HL-60 (cell line): ENCODE measurements around the gene ROR2.

Experiments used
- DNase-seq, 2 experiments: peaks; one replicate each; pipeline ENCODE4 v3.0.0-alpha.2; 2010 to 2020; ENCODE audit warnings: low read depth in 1 of 2, low spot score in 1 of 2
- H3K27ac ChIP-seq: fragments of 250-450 bp; sonication (Bioruptor Pico); replicated peaks from 2 replicates; pipeline ENCODE4 v1.5.1; 2020; ENCODE audit warnings: mild to moderate bottlenecking, moderate library complexity
- H3K27me3 ChIP-seq: fragments of 250-450 bp; sonication (Bioruptor Pico); 2 replicates; pipeline ENCODE4 v1.5.1; 2021; ENCODE audit warnings: mild to moderate bottlenecking, moderate library complexity; ENCODE audit not compliant: insufficient read depth, poor library complexity, severe bottlenecking
- H3K4me3 ChIP-seq: replicated peaks from 2 replicates; pipeline ENCODE4 v1.5.1; 2011; ENCODE audit warnings: mild to moderate bottlenecking, control low read depth, low read length; ENCODE audit not compliant: insufficient read depth
- GABPA ChIP-seq: IDR thresholded peaks from 2 replicates; pipeline ENCODE4 v1.6.1; 2012; ENCODE audit warnings: low read depth
- POLR2AphosphoS5 ChIP-seq: IDR thresholded peaks from 2 replicates; pipeline ENCODE4 v1.6.1; 2012; ENCODE audit warnings: low read depth
- REST ChIP-seq: IDR thresholded peaks from 2 replicates; pipeline ENCODE4 v1.6.1; 2012; ENCODE audit warnings: low read depth; ENCODE audit not compliant: insufficient replicate concordance
- SPI1 ChIP-seq: IDR thresholded peaks from 2 replicates; pipeline ENCODE4 v1.6.1; 2012; ENCODE audit warnings: low read depth, mild to moderate bottlenecking, borderline replicate concordance
- TF ChIP-seq, protein P1 (sequence below): IDR thresholded peaks from one replicate; pipeline ENCODE4 v1.5.1; 2011; ENCODE audit warnings: low read length, control low read depth, inconsistent platforms; ENCODE audit not compliant: insufficient read depth

The ROR2 gene

DNA sequence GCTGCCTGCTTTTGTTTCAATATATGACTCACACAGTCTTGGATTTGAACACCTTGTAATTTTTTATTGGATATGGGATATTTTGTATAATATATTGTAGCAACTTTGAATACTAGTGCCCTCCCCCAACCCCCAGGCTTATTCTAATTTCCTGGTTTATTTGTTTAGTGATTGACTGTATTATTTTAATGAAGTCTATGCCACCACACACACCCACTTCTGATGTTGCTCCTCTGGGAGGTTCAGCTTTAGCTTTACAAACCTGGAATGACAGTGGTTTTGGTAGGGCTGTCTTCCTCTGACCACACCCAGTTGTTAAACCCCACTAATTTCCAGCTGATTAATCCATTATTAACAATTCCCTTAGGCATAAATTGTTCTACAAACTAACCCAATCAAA is 320.3 kb downstream of the ROR2 start:
- DNase-seq, result no peak

GRCh38 chr9:91628892-91629291 is 321.1 kb downstream of the ROR2 start:
- TF ChIP-seq POLR2AphosphoS5 (no peak), SPI1 (no peak), REST (no peak), GABPA (no peak)
- TF ChIP-seq, protein P1, sequence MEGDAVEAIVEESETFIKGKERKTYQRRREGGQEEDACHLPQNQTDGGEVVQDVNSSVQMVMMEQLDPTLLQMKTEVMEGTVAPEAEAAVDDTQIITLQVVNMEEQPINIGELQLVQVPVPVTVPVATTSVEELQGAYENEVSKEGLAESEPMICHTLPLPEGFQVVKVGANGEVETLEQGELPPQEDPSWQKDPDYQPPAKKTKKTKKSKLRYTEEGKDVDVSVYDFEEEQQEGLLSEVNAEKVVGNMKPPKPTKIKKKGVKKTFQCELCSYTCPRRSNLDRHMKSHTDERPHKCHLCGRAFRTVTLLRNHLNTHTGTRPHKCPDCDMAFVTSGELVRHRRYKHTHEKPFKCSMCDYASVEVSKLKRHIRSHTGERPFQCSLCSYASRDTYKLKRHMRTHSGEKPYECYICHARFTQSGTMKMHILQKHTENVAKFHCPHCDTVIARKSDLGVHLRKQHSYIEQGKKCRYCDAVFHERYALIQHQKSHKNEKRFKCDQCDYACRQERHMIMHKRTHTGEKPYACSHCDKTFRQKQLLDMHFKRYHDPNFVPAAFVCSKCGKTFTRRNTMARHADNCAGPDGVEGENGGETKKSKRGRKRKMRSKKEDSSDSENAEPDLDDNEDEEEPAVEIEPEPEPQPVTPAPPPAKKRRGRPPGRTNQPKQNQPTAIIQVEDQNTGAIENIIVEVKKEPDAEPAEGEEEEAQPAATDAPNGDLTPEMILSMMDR, result no peak
- H3K27me3 ChIP-seq, result no peaks in the 10 kb centered on the region
- DNase-seq, result no peak
- H3K27ac ChIP-seq, result no peak overlapping the region
- H3K4me3 ChIP-seq, result no peak overlapping the region

More for the DNA sequence above, 320.3 kb downstream of the ROR2 start:
- TF ChIP-seq SPI1, result no peak
- TF ChIP-seq, protein P1, result no peak
- TF ChIP-seq GABPA, result no peak
- no peak for TF ChIP-seq REST
- no peak for TF ChIP-seq POLR2AphosphoS5
- no peak overlapping the region for H3K4me3 ChIP-seq
- H3K27ac ChIP-seq, result no peak overlapping the region
- no peaks in the 10 kb centered on the region for H3K27me3 ChIP-seq

GRCh38 chr9:91625331-91625730 is 324.7 kb downstream of the ROR2 start:
- no peaks in the 10 kb centered on the region for H3K27me3 ChIP-seq
- TF ChIP-seq SPI1 (no peak), REST (no peak), POLR2AphosphoS5 (no peak), GABPA (no peak)
- TF ChIP-seq, protein P1, result no peak
- no peak for DNase-seq
- H3K27ac ChIP-seq, result no peak overlapping the region
- H3K4me3 ChIP-seq, result no peak overlapping the region
